Esophagus mucosa (tissue), 1 donor: ENCODE measurements around the gene MB21D2. TPM values are rescaled to one million over a fixed set of nuclear protein-coding genes. Genes with fewer than 3 reads are reported as not detected.
"Not testable (repeated sequence)": the region's sequence is repeated elsewhere in the genome, so short reads cannot be mapped to it uniquely, and the experiment has no call there.

ENCODE experiments used
- ATAC-seq: fragments of 200-7000 bp; cut with Tn5 transposase; one replicate; pipeline ENCODE4 v1.9.1; 2020
- total RNA-seq: library from RNA; stranded (reverse); gene quantifications from one replicate; pipeline ENCODE4 v1.2.4, GENCODE V29; 2023
- donor health status: DM: yes; HTN: yes; CAD: no.

MB21D2 gene
- total RNA-seq, 1 donor from 2014 or later, result 2.4 TPM

GRCh38 chr3:192801985-192802384 is 115.7 kb downstream of the MB21D2 start:
- no peak for ATAC-seq

DNA sequence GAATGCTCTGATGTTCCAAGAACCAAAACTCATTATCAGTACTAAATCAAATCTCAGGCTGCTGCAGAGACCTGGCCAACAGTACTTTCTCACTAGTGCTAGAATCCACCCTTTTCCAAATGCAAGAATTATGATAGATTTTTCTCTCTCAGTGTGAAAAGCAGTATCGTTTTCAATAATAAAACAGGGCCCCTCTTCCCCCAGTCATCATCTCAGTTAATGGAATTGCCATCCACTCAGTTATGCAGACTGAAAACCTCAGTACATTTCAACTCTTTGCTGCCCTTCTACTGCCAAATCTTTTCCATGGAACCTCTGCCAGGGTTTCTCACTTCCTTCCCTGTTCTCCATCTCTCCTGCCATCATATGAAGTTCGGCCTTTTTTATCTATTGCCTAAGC is 117.9 kb downstream of the MB21D2 start:
- no peak for ATAC-seq

- ATAC-seq, result no peak
Measured at GRCh38 chr3:192795021-192795420, 122.6 kb downstream of the MB21D2 start.

DNA sequence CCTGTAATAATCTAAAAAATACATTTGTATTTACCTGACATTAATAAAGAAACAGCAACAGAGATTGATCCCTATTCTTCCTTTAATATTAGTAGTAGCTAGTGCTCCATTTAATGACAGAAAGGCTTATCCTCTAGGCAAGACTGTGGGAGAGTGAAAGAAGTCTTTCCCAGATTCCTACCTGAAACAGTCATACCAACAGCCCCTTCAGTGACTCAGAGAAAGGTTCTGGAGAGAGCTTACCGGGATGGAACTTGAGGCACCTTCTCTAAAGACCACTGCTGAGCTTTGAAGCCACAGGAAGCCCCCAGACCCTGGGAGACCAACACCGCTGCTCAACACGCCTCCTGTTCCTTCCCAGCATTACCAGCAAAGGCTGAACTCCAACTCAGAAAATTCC is 123.4 kb downstream of the MB21D2 start:
- ATAC-seq, result no peak

DNA sequence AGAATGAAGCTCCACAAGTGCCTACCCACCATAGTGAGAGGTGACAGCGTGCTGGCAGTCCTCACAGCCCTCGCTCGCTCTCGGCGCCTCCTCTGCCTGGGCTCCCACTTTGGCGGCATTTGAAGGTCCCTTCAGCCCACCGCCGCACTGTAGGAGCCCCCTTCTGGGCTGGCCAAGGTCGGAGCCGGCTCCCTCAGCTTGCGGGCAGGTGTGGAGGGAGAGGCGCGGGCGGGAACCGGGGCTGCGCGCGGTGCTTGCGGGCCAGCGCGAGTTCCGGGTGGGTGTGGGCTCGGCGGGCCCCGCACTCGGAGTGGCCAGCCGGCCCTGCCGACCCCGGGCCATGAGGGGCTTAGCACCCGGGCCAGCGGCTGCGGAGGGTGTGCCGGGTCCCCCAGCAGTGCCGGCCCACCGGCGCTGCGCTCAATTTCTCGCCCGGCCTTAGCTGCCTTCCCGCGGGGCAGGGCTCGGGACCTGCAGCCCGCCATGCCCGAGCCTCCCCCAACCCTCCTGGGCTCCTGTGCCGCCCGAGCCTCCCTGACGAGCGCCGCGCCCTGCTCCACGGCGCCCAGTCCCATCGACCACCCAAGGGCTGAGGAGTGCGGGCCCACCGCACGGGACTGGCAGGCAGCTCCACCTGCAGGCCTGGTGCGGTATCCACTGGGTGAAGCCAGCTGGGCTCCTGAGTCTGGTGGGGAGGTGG is 128.7 kb downstream of the MB21D2 start:
- not testable (repeated sequence) for ATAC-seq

DNA sequence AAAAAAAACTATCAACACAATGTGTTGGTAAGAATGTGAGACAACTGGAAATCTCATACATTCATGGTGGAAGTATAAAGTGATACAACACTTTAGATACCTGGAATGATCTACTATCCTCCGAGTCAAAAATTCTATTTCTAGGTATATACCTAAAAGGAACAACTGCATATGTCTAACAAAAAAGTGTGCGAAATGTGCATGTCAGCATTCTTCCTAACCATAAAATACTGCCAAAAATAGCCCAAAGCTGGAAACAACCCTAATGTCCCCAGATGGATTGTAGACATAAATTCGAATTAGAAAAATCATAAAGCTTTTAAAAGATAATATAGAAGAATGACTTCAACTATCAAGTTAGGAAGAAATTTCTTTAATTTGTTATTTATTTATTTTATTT is 139.1 kb downstream of the MB21D2 start:
- ATAC-seq, result no peak

DNA sequence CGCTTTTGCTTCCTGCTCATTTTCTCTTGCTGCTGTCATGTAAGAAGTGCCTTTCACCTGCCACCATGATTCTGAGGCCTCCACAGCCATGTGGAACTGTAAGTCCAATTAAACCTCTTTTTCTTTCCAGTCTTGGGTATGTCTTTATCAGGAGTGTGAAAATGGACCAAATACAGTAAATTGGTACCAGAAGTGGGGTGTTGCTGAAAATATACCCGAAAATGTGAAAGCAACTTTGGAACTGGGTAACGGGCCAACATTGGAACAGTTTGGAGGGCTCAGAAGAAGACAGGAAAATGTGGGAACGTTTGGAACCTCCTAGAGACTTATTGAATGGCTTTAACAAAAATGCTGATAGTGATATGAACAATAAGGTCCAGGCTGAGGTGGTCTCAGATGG is 143.3 kb downstream of the MB21D2 start:
- not testable (repeated sequence) for ATAC-seq

- no peak for ATAC-seq
Measured at GRCh38 chr3:192772240-192772894, 145.3 kb downstream of the MB21D2 start.

GRCh38 chr3:192758654-192759053 is 159.0 kb downstream of the MB21D2 start:
- ATAC-seq, result no peak

- no peak for ATAC-seq
Measured at GRCh38 chr3:192751148-192751547, 166.5 kb downstream of the MB21D2 start.

GRCh38 chr3:192750201-192750600 is 167.5 kb downstream of the MB21D2 start:
- ATAC-seq, result no peak

DNA sequence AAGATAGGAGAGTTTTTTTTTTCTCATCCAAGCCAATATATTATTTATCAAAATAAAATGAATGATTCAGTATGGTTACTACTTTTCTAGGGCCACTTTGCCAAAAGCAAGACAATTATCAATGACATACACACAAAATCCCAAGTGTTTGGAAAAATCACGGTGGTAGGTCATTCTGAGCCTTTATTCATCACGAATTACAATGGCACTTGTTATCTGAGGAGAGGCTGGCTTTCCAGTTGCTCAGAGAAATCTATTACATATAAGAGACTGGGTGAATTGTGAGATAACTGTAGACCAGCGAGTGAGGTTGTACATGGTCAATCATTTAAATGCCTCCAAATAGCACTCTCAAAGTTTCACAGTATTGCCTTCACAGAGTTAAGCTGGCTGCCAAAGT is 169.9 kb downstream of the MB21D2 start:
- no peak for ATAC-seq

GRCh38 chr3:192747145-192747544 is 170.5 kb downstream of the MB21D2 start:
- no peak for ATAC-seq

Other genes with a start within 250 kb of the MB21D2 start
- 0.72 TPM for gene FGF12, start 190.3 kb downstream of the MB21D2 start, total RNA-seq